GM13976 (cell line): ENCODE data around the gene DGKB.

Experiments used
- DNase-seq: peaks from one replicate; pipeline ENCODE4 v3.0.0; 2012; ENCODE audit warnings: low spot score
- CTCF ChIP-seq: IDR thresholded peaks from 2 replicates; pipeline ENCODE4 v1.5.1; 2012; ENCODE audit warnings: borderline replicate concordance, mild to moderate bottlenecking; ENCODE audit not compliant: insufficient read depth; ENCODE audit errors: extremely low read depth, missing control alignments, control extremely low read depth
- in situ Hi-C: fragments of 300-500 bp; cut with MboI; formaldehyde crosslinking; loops from one replicate; pipeline ENCODE4 v1.12.0; 2022; ENCODE audit warnings: low sequenced_read_pairs, mixed read lengths, inconsistent platforms; ENCODE audit not compliant: unreplicated experiment

DGKB gene

GRCh38 chr7:14673202-14673601 is 229.3 kb downstream of the DGKB start:
- TF ChIP-seq CTCF = no peak
- in situ Hi-C loops = no loop called here
- DNase-seq = no peak

DNA sequence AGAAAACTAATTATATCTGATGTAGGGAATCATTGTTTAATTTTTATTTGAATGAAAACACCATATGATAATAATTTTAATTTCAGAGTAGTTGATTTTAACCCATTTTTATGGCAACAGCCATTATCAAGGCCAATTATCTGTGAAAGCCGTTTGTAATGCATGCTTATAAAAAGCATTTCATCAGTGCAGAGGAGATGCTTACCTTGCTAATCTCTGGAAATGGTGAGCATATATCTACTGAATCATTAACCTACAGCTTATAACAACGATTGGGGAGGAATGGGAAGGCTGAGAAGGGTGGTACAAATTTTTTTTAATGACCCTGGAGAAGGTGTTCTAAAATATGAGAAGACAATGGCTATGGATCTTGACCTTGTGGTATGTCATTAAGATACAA is 235.6 kb downstream of the DGKB start:
- no peak for DNase-seq
- TF ChIP-seq CTCF = no peak
- in situ Hi-C loops = no loop called here

GRCh38 chr7:14666304-14666703 is 236.2 kb downstream of the DGKB start:
- DNase-seq = no peak
- in situ Hi-C loops = no loop called here
- no peak for TF ChIP-seq CTCF

GRCh38 chr7:14639801-14640200 is 262.8 kb downstream of the DGKB start:
- in situ Hi-C loops = no loop called here
- no peak for DNase-seq
- TF ChIP-seq CTCF = no peak

DNA sequence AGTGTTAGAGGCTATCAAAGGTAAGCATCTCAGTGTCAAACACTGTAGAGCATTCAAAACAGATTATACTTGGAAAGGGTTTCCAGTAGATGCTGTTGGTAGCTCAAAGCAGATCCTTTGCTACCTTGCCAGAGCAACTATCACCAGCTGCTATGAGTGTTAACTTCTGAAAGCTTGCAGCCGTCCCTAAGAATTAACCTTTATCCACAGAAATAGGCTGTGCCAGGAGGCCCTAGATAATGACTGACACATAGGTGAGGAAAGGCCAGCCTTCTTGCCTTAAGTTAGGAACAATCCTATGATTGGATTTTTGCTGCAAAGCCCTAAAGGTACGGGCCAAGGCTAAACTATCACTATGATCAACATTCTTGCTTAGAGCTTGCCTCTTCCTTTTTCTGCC is 263.2 kb downstream of the DGKB start:
- no peak for DNase-seq
- no peak for TF ChIP-seq CTCF
- in situ Hi-C loops = no loop called here

GRCh38 chr7:14637968-14638367 is 264.6 kb downstream of the DGKB start:
- in situ Hi-C loops = no loop called here
- TF ChIP-seq CTCF = no peak
- DNase-seq = no peak

DNA sequence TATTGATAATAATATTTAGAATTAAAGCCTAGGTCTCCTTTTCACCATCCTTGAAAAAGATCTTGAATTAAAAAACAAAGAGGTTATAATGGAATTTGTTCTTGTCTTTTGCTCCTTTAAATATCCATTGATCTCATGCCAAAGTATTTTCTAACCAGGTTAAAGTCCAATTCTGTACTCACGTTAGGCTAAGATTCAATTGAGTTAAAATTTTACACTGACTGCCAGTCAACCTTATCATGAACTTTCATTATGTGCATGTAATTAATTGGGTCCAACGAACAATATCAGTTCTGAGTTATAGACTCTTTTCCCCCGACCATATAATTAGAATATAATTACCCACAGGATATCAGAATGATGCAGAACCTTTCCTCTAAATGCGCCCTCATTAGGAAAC is 266.6 kb downstream of the DGKB start:
- TF ChIP-seq CTCF = no peak
- in situ Hi-C loops = no loop called here
- no peak for DNase-seq
